ENCODE results near the gene LUZP2.

- no peak for TF ChIP-seq GATA2 (IDR thresholded peaks at IDR 0.05; ENCODE audit: low read depth, low read length)
- no peak for TF ChIP-seq GATA3 (IDR thresholded peaks at IDR 0.05; ENCODE audit: low read depth, low read length)
Observed at GRCh38 chr11:24890426-24890825, 393.6 kb downstream of the LUZP2 start.
